Smooth muscle cell (in vitro differentiated cells): ENCODE measurements around the gene AVL9. TPM values are rescaled to one million over a fixed set of nuclear protein-coding genes. Genes with fewer than 3 reads are reported as not detected.

Source experiments
- DNase-seq: peaks from one replicate; lab custom pipeline; 2025; ENCODE audit not compliant: unreplicated experiment; lab: John Stamatoyannopoulos, UW
- H2AFZ ChIP-seq: fragments of 200-600 bp; sonication (generic); 2 replicates; pipeline ENCODE4 v1.6.0; 2016; ENCODE audit warnings: antibody characterized with exemption, low read depth, mild to moderate bottlenecking
- H3F3A ChIP-seq: fragments of 200-600 bp; sonication (generic); 2 replicates; pipeline ENCODE4 v1.6.0; 2017; ENCODE audit warnings: antibody characterized with exemption, low read depth
- H3K27ac ChIP-seq: fragments of 200-600 bp; sonication (generic); 2 replicates; pipeline ENCODE4 v1.5.1; 2016; ENCODE audit warnings: low read depth, mild to moderate bottlenecking
- H3K27me3 ChIP-seq: fragments of 200-600 bp; sonication (generic); 2 replicates; pipeline ENCODE4 v1.6.1; 2016; ENCODE audit warnings: low read depth, mild to moderate bottlenecking
- H3K36me3 ChIP-seq: fragments of 200-600 bp; sonication (generic); 2 replicates; pipeline ENCODE4 v1.5.1; 2016; ENCODE audit warnings: low read depth
- H3K4me1 ChIP-seq: fragments of 200-600 bp; sonication (generic); 2 replicates; pipeline ENCODE4 v1.5.1; 2016; ENCODE audit warnings: low read depth
- H3K4me2 ChIP-seq: fragments of 200-600 bp; sonication (generic); 2 replicates; pipeline ENCODE4 v1.6.0; 2016; ENCODE audit warnings: mild to moderate bottlenecking
- H3K4me3 ChIP-seq: fragments of 200-600 bp; sonication (generic); 2 replicates; pipeline ENCODE4 v1.5.1; 2016; ENCODE audit warnings: mild to moderate bottlenecking
- H3K79me2 ChIP-seq: fragments of 200-600 bp; sonication (generic); 2 replicates; pipeline ENCODE4 v1.6.0; 2016; ENCODE audit warnings: low read depth, mild to moderate bottlenecking
- H3K9ac ChIP-seq: fragments of 200-600 bp; sonication (generic); 2 replicates; pipeline ENCODE4 v1.6.0; 2016; ENCODE audit warnings: low read depth
- H3K9me3 ChIP-seq: fragments of 200-600 bp; sonication (generic); replicated peaks from 2 replicates; pipeline ENCODE4 v1.5.1; 2016; ENCODE audit warnings: low read depth
- H4K20me1 ChIP-seq: fragments of 200-600 bp; sonication (generic); 2 replicates; pipeline ENCODE4 v1.6.0; 2016; ENCODE audit warnings: low read depth
- CTCF ChIP-seq: fragments of 200-600 bp; sonication (generic); IDR thresholded peaks from 2 replicates; pipeline ENCODE4 v1.5.1; 2017; ENCODE audit warnings: borderline replicate concordance, mild to moderate bottlenecking, antibody characterized with exemption; ENCODE audit not compliant: insufficient read depth, poor library complexity, severe bottlenecking
- WGBS: methylation state at CpG from one replicate; pipeline ENCODE4 v1.1.7; 2016; ENCODE audit warnings: low lambda C conversion rate; 5-methylcytosine and 5-hydroxymethylcytosine counted together
- polyA plus RNA-seq: library from polyadenylated mRNA; unstranded; fragments of >200 nt; fragmentation: Nextera tagmentation; extraction: Ambion mirVana; gene quantifications from 2 replicates; pipeline ENCODE4 v1.2.1, GENCODE V29; 2016
- total RNA-seq: library from RNA; depleted of rRNA; stranded (reverse); fragments of >200 nt; gene quantifications from 2 replicates; pipeline ENCODE4 v1.2.3, GENCODE V29; 2014

The AVL9 gene
- 26.0 and 32.3 TPM in 2 replicates for total RNA-seq
- polyA plus RNA-seq = 12.2 and 13.1 TPM in 2 replicates

GRCh38 chr7:32495298-32496051 is at the start of gene AVL9:
Gene AVL9, plus strand, starts transcription at chr7:32495489. Its CDS starts 221 bp downstream, at chr7:32495710.
- WGBS = under 1% methylated on average over 29 of the region's 67 CpGs
- Histone ChIP-seq H3K4me1 (peaks cover 7% of the 10 kb centered on the region), H3K9ac (peak within 1 kb of the TSS; percentile 99), H3K9me3 (no peaks in the 10 kb centered on the region), H4K20me1 (peaks cover 19% of the 10 kb centered on the region), H3F3A (no peaks in the 10 kb centered on the region), H3K36me3 (no peaks in the 10 kb centered on the region), H3K27ac (peak within 1 kb of the TSS; percentile 94), H3K4me2 (peak within 1 kb of the TSS; percentile 92), H3K27me3 (no peaks in the 10 kb centered on the region), H2AFZ (peak within 1 kb of the TSS; percentile 95), H3K79me2 (peaks cover 55% of the 10 kb centered on the region), H3K4me3 (peak within 1 kb of the TSS; percentile 72)
- no peak for TF ChIP-seq CTCF
- peak; percentile 89 for DNase-seq

GRCh38 chr7:32447218-32447617 is 48.1 kb upstream of the AVL9 start:
- H3K4me1 ChIP-seq = no peaks in the 10 kb centered on the region
- H3K36me3 ChIP-seq = no peaks in the 10 kb centered on the region
- no peak overlapping the region for H3K27ac ChIP-seq
- WGBS = 64% methylated on average over 2 of the region's 2 CpGs
- H3F3A ChIP-seq = no peaks in the 10 kb centered on the region
- H3K4me3 ChIP-seq = no peak overlapping the region
- TF ChIP-seq CTCF = no peak
- H3K79me2 ChIP-seq = no peaks in the 10 kb centered on the region
- no peak for DNase-seq
- H3K9ac ChIP-seq = no peak overlapping the region
- H3K27me3 ChIP-seq = no peaks in the 10 kb centered on the region
- H3K9me3 ChIP-seq = no peaks in the 10 kb centered on the region
- no peaks in the 10 kb centered on the region for H4K20me1 ChIP-seq
- no peak overlapping the region for H3K4me2 ChIP-seq
- no peak overlapping the region for H2AFZ ChIP-seq

- Histone ChIP-seq H3F3A (no peaks in the 10 kb centered on the region), H3K27ac (no peak overlapping the region), H3K9ac (no peak overlapping the region), H3K27me3 (no peaks in the 10 kb centered on the region), H3K79me2 (no peaks in the 10 kb centered on the region), H3K9me3 (no peaks in the 10 kb centered on the region), H3K4me1 (no peaks in the 10 kb centered on the region), H4K20me1 (no peaks in the 10 kb centered on the region), H3K4me3 (no peak overlapping the region), H3K4me2 (no peak overlapping the region), H2AFZ (no peak overlapping the region), H3K36me3 (no peaks in the 10 kb centered on the region)
- no peak for TF ChIP-seq CTCF
- DNase-seq = no peak
- 65% methylated on average over 8 of the region's 8 CpGs for whole genome bisulfite sequencing
Observed at GRCh38 chr7:32453341-32454011, 41.8 kb upstream of the AVL9 start.
